ENCODE results near the gene HYDIN. TPM values are rescaled to one million over a fixed set of nuclear protein-coding genes. Genes with fewer than 3 reads are reported as not detected.
"Not testable (repeated sequence)": the region's sequence is repeated elsewhere in the genome, so short reads cannot be mapped to it uniquely, and the experiment has no call there.

Gene HYDIN
- total RNA-seq, 1 donor from 2014 or later = 2.7 TPM

DNA sequence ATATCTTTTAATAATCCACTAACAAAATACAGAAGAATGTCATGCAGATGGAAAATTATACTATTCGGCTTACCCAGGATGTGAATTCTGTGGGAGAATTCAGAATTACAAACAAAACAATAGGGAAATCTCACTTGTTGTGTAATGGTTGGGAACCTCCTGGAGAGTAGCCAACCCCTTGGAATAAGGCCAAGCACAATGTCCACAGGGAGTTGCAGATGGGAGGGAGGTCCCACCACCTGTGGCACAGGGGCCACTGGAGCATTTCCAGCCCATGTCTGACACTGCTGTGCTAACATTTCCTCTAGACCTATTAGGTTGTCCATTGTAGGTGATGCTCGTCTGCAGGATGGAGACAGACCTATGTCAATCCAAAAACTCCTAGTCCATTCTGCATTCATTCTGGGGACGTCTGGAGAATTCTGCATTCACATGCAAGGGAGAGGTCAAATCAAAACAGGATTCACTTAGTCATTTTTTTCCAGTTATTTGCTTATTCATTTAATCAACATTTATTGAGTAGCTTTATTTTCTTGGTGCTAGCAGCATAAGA lies 120.8 kb downstream of the HYDIN start:
- H3K27me3 ChIP-seq; H3K27ac ChIP-seq; H3K4me3 ChIP-seq; H3K4me1 ChIP-seq; H3K9me3 ChIP-seq; ATAC-seq; H3K36me3 ChIP-seq; intact Hi-C loops (cut with DNase I); DNase-seq: not testable (repeated sequence)

- H3K36me3 ChIP-seq; H3K27ac ChIP-seq; DNase-seq; H3K9me3 ChIP-seq; H3K27me3 ChIP-seq; H3K4me3 ChIP-seq; ATAC-seq; intact Hi-C loops (cut with DNase I); H3K4me1 ChIP-seq: not testable (repeated sequence)
These were observed 124.6 kb downstream of the HYDIN start for GRCh38 chr16:71105881-71106280.

DNA sequence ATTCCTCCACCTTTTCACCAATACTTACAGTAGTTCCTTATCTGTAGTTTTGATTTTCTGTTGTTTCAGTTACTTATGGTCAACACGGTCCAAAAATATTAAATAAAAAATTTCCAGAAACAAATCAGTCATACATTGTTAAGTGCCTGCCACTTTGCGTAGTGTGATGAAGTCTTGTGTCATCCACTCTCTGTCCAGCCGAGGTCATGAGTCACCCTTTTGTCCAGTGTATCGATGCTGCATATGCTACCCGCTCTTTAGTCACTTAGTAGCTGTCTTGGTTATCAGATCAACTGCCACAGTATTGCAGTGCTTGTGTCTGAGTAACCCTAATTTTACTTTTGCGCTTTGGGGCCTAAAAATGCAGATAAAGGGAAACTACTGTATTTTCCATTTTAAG lies 146.9 kb downstream of the HYDIN start:
- H3K4me1 ChIP-seq; H3K4me3 ChIP-seq; H3K27ac ChIP-seq; DNase-seq; H3K9me3 ChIP-seq; H3K36me3 ChIP-seq; H3K27me3 ChIP-seq; intact Hi-C loops (cut with DNase I); ATAC-seq: not testable (repeated sequence)

- H3K4me1 ChIP-seq; H3K9me3 ChIP-seq; DNase-seq; ATAC-seq; H3K4me3 ChIP-seq; H3K27ac ChIP-seq; H3K36me3 ChIP-seq; intact Hi-C loops (cut with DNase I); H3K27me3 ChIP-seq: not testable (repeated sequence)
These were observed 149.7 kb downstream of the HYDIN start for GRCh38 chr16:71080777-71081176.

DNA sequence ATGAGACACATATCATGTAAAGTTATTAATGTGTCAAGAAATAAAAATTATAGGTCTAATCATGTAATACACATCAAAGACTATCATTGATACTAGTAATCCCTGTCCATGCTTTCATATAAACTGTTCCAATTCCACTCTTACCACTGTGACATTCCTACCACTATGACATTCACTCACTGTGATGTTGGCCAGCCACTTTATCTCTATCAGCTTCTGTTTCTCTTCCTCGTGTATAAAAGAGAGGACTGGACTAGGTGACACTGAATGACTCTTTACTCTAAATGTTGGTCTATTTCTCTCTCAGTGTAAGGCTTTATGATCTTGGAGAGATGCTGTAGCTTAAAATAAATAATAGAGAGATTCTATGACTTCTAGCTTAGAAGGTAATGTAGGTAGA lies 150.3 kb downstream of the HYDIN start:
- H3K27me3 ChIP-seq; DNase-seq; H3K27ac ChIP-seq; intact Hi-C loops (cut with DNase I); H3K4me3 ChIP-seq; ATAC-seq; H3K9me3 ChIP-seq; H3K4me1 ChIP-seq; H3K36me3 ChIP-seq: not testable (repeated sequence)

GRCh38 chr16:71070651-71071050 lies 159.9 kb downstream of the HYDIN start:
- intact Hi-C loops (cut with DNase I); H3K27ac ChIP-seq; H3K36me3 ChIP-seq; H3K4me1 ChIP-seq; H3K27me3 ChIP-seq; DNase-seq; H3K9me3 ChIP-seq; ATAC-seq; H3K4me3 ChIP-seq: not testable (repeated sequence)

- not testable (repeated sequence) for H3K27ac ChIP-seq
These were observed 160.7 kb downstream of the HYDIN start for GRCh38 chr16:71069842-71070241.

DNA sequence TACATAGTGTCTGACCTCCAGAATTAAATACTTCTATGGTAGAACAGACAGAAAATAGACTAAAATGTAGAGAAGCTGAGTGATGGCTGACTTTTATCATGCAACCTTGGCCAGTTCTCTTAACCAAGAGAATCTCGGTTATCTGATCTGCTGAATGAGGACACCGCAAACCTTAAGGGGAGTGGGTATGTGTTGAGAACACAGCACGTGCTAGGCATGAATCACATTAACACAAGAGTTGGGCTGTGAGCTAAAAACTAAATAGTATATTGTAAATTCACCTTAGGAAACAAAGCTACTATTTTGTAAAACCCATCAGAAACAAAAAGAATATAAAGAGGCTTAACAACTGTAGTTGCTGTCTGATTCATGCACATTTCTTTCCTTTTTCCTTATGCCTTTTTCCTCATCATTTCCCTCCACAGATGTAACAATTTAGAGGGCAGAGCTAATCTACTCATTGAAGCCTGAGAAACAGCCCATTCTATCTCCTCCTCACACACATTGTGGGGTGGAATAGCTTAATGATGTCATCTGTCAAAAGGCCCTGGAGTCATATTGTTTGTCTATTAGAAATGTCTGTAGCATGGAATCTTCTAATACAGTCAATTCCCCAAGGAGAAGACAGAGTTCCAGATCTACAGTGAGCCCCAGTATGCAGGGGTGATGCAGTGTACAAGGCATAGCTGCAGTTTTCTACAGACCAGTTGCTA lies 176.5 kb downstream of the HYDIN start:
- intact Hi-C loops (cut with DNase I); H3K4me3 ChIP-seq; ATAC-seq; DNase-seq; H3K27me3 ChIP-seq; H3K9me3 ChIP-seq; H3K4me1 ChIP-seq; H3K36me3 ChIP-seq; H3K27ac ChIP-seq: not testable (repeated sequence)

More at GRCh38 chr16:71069842-71070241, 160.7 kb downstream of the HYDIN start:
- intact Hi-C loops (cut with DNase I); H3K36me3 ChIP-seq; H3K27me3 ChIP-seq; H3K9me3 ChIP-seq; DNase-seq; H3K4me1 ChIP-seq; ATAC-seq; H3K4me3 ChIP-seq: not testable (repeated sequence)

GRCh38 chr16:71050307-71050706 lies 180.2 kb downstream of the HYDIN start:
- H3K27me3 ChIP-seq; intact Hi-C loops (cut with DNase I); H3K9me3 ChIP-seq; DNase-seq; H3K27ac ChIP-seq; H3K4me1 ChIP-seq; H3K36me3 ChIP-seq; H3K4me3 ChIP-seq; ATAC-seq: not testable (repeated sequence)

- DNase-seq; H3K27me3 ChIP-seq; H3K36me3 ChIP-seq; H3K4me1 ChIP-seq; H3K4me3 ChIP-seq; H3K9me3 ChIP-seq; H3K27ac ChIP-seq; intact Hi-C loops (cut with DNase I); ATAC-seq: not testable (repeated sequence)
These were observed 191.0 kb downstream of the HYDIN start for GRCh38 chr16:71039368-71040111.

DNA sequence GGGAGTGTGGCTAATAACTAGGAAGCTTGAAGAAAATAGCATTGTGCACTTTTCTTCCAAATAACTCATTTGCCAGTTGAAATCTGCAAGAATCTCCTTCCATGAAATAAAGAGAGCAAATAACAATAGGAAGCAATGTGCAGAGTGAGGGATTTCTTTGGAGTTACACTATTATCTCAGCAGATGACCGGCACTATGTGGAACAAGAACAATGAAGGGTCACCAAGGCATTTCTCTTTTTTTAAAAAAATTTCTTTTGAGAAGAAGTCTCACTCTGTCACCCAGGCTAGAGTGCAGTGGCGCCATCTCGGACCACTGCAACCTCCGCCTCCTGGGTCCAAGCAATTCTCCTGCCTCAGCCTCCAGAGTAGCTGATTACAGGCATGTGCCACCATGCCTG lies 192.1 kb downstream of the HYDIN start:
- H3K4me3 ChIP-seq; H3K36me3 ChIP-seq; DNase-seq; H3K9me3 ChIP-seq; H3K27me3 ChIP-seq; H3K27ac ChIP-seq; ATAC-seq; H3K4me1 ChIP-seq; intact Hi-C loops (cut with DNase I): not testable (repeated sequence)

DNA sequence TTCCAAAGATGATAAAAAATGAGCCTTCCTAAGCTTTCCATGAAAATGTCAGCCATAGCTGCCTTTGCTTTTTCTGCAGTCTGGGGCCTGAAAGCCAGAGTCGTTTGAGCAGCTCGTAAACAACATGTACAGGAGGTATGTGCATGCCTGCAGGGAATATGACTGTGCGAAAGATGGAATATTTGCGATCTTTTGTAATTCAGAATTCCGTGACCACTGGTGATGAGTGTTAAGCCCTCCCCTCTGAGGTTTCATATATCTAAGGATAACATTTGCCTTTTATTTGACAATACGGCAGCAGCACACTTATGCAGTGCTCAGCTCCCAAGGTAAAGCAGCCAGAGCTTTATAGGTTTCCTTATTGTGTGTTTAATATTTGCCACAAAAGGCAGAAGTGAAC lies 192.5 kb downstream of the HYDIN start:
- intact Hi-C loops (cut with DNase I); H3K27me3 ChIP-seq; H3K9me3 ChIP-seq; H3K4me1 ChIP-seq; ATAC-seq; H3K27ac ChIP-seq; H3K4me3 ChIP-seq; H3K36me3 ChIP-seq; DNase-seq: not testable (repeated sequence)

DNA sequence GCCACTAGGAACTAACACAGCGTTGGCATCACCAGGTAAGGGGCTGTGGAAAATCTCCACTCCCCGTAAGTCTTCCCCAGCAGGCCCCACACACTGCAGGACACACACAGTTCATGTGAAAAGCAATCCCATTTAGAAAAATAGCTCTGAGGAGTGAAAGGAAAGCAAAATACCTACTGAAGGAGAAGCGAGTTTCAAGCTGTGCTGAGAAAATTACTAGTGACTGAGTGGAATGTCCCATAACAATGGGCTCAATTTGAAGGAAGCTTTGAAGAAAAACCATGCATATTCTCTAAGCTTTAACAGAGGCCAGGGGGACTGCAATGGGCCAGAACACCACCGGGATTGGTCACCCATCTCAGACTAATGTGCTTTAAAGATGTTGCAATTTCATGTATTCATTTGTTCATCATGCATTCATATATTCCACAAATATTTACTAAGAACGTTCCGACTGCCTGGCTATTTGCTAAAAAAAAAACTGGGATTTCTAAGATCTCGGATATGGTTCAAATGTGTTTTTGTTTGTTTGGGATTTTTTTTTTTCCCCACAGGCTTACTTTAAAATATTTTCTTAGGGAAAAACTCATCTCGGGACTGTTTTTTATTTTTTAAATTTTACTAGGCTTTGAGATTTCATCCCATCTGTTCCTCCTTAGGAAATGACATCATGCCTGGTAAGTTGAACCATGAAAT lies 202.3 kb downstream of the HYDIN start:
- DNase-seq; H3K36me3 ChIP-seq; H3K4me3 ChIP-seq; H3K4me1 ChIP-seq; H3K27me3 ChIP-seq; ATAC-seq; H3K27ac ChIP-seq; H3K9me3 ChIP-seq; intact Hi-C loops (cut with DNase I): not testable (repeated sequence)

DNA sequence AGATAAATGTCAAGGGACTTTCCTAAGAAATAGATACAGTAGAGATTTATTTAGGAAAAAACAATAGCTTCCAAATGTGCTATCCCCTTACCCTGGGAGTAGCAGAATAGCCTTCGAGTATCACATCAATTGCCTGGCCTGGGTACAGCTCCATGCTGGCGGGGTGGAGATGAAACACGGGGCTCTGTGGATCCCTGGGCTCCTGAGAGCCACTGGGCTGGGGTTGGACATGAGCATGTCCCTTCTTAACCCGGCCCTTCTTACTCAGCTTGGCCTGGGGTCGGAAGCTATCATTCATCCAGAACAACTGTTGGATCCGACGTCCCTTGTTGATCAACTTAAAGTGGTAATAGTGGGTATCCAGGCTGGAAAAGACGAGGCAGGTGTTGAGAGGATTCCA lies 203.0 kb downstream of the HYDIN start:
- H3K27me3 ChIP-seq; H3K4me3 ChIP-seq; H3K9me3 ChIP-seq; H3K36me3 ChIP-seq; intact Hi-C loops (cut with DNase I); H3K27ac ChIP-seq; DNase-seq; ATAC-seq; H3K4me1 ChIP-seq: not testable (repeated sequence)

Measured in upper lobe of right lung (tissue), 1 donor.